B cell (primary cell): ENCODE measurements around the gene ZNF649.

Experiments
- EZH2 ChIP-seq: IDR thresholded peaks from 2 replicates; pipeline ENCODE4 v1.6.1; 2012; ENCODE audit warnings: borderline replicate concordance, low read depth, mild to moderate bottlenecking, moderate library complexity, low read length; ENCODE audit not compliant: insufficient read depth, poor library complexity, severe bottlenecking
- TF ChIP-seq, protein P1 (sequence below): fragments of 200-600 bp; IDR thresholded peaks from one replicate; pipeline ENCODE4 v1.8.0; 2022; ENCODE audit warnings: antibody characterized with exemption, mild to moderate bottlenecking

DNA sequence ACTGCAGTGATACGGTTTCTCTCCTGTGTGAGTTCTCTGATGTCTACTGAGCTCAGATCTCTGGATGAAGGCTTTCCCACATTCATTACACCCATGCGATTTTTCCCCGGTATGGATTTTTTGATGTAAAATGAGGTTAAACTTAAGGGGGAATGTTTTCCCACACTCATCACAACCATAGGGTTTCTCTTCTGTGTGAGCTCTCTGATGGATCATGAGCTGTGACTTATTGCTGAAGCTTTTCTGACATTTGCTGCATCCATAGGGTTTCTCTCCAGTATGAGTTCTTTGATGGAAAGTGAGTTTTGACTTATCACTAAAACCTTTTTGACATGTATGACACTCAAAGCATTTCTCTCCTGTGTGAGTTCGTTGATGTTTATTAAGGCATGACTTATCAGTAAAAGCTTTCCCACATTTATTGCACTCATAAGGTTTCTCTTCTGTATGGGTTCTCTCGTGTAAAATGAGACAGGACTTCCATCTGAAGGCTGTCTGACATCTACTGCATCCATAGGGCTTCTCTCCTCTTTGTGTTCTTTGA, 10.6 kb upstream of the ZNF649 start:
- TF ChIP-seq, protein P1, sequence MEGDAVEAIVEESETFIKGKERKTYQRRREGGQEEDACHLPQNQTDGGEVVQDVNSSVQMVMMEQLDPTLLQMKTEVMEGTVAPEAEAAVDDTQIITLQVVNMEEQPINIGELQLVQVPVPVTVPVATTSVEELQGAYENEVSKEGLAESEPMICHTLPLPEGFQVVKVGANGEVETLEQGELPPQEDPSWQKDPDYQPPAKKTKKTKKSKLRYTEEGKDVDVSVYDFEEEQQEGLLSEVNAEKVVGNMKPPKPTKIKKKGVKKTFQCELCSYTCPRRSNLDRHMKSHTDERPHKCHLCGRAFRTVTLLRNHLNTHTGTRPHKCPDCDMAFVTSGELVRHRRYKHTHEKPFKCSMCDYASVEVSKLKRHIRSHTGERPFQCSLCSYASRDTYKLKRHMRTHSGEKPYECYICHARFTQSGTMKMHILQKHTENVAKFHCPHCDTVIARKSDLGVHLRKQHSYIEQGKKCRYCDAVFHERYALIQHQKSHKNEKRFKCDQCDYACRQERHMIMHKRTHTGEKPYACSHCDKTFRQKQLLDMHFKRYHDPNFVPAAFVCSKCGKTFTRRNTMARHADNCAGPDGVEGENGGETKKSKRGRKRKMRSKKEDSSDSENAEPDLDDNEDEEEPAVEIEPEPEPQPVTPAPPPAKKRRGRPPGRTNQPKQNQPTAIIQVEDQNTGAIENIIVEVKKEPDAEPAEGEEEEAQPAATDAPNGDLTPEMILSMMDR: no peak
- TF ChIP-seq EZH2: no peak
